HG03439 (cell line): ENCODE measurements around the gene ANKIB1.
"Not testable (repeated sequence)": the region's sequence is repeated elsewhere in the genome, so short reads cannot be mapped to it uniquely, and the experiment has no call there.

Experiments
- ATAC-seq: cut with Tn5 transposase; IDR thresholded peaks from one replicate; pipeline ENCODE4 v1.9.1; 2021; ENCODE audit warnings: mild to moderate bottlenecking, moderate library complexity; ENCODE audit not compliant: unreplicated experiment

The ANKIB1 gene

DNA sequence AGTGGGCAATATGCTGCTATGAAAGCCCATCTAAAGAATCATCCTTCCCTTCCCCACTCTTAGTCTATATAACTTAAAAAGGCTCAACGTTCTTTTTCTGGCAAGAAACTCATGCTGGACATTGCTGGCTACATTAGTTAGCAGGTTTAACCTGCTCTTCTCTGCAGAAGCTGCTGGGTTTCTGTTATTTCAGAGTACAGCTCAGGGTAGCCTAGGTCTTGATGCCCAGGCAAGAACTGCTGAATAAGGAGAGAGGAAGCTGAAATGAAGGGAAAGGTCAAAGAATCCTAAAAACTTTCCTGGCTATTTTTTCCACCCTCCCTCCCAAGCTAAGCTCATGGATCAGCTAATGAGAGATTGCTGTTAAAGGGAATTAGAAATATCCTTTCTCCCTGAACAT is 79.4 kb downstream of the ANKIB1 start:
- no peak for ATAC-seq

DNA sequence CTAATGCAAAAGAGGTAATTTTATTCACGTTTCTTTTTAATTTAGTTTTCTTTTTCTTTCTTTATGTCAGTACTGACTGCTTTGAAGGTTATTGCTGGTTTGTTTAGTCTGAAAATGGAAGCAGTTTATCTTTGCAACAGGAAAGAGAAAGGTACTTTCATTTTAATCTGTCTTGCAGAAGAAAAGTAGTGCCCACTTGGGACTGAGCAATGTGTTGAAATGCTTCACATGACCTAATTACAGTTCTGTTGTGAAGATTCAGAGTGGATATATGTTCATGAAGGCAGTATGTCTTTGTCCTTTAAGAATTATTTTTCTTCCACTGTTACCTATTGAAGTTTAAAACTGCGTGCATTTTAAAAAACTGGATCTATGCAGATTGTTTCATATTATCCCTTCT is 80.1 kb downstream of the ANKIB1 start:
- ATAC-seq, result no peak

DNA sequence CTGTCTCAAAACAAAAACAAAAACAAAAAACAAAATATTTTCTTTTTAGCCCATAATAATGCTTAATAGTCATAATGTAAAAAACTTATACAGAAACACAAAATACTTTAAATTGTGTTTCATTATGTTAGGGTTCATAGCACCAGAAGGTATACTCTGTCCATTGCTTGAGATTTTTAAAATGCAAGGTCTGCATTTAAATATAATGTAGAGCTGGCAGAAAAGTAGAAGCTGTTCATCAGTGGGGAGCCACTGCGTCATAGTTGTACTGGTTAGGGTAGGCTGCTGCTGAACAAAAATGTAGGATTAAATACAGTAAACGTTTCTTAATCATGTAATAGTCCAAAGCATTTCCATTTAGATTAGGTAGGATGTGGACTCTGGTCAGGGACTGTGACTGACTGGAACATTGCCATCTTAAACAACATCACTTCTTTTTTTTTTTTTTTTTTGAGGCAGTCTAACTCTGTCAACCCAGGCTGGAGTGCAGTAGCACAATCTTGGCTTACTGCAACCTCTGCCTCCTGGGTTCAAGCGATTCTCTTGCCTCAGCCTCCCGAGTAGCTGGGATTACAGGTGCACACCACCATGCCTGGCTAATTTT is 85.2 kb downstream of the ANKIB1 start:
- no peak for ATAC-seq

DNA sequence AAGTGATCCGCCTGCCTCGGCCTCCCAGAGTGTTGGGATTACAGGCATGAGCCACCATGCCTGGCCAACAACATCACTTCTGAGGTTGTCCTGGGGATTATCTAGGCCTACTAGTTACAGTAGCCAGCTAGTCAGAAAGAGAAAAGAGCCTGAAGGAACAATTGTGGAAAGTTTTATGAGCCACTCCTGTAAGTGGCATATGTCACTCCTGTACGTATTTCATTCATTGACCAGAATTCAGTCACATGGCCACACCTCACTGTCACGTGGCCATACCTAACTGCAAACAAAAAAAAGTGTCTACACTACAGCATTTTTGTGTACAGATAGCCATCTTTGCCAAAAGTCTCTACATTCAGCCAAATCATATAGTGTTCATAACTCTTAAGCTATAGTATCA is 85.7 kb downstream of the ANKIB1 start:
- ATAC-seq, result no peak

DNA sequence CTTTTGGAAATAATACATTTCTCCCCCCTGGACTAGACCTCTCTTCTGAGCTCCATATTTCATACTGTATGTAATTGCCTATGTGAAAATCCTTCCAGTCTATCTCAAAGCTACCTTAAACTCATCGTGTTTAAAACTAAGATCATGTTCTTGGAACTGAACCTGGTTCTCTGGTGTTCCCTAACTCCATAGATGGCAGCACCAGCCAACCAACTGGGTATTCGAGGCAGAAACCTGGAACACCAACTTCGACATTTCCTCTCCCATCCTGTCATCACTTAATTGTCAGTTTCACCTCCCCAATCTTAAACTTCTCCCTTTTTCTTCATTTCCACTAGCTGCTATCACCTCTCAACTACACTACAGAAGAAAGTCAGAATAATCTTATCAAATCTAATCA is 87.0 kb downstream of the ANKIB1 start:
- no peak for ATAC-seq

DNA sequence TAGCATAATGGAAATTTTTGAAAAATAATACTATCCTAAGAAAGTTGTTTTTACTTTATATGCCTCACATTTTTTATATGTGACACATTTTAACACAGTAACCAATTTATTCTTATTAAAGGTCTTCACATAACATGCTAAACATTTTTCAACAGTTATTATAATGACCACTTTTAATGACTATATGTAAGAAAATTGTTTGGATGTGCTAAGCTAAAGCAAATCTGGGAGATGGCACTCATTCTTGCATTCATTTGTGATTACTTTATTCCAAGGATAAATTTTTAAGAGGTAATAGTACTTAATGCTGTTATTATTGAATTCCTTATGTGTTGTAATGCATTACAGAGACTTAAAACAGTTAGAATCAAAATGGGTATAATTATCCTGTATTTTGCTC is 88.1 kb downstream of the ANKIB1 start:
- no peak for ATAC-seq

DNA sequence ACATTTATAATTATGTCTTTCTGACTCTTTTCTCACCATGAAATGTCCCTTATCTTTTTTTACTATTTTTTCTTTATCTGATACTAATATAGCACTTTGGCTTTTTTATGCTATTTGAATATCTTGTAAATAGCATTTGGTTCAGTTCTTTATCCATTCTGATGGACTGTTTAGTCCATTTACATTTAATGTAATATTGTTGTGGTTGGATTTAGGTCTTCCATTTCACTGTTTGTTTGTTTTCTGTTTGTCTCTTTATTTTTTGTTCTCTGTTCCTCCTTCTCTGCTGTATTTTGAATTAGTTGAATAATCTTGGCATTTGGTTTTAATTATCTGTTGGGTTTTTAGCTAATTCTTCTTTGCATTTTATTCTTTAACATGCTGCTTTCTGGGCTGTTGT is 89.8 kb downstream of the ANKIB1 start:
- no peak for ATAC-seq

DNA sequence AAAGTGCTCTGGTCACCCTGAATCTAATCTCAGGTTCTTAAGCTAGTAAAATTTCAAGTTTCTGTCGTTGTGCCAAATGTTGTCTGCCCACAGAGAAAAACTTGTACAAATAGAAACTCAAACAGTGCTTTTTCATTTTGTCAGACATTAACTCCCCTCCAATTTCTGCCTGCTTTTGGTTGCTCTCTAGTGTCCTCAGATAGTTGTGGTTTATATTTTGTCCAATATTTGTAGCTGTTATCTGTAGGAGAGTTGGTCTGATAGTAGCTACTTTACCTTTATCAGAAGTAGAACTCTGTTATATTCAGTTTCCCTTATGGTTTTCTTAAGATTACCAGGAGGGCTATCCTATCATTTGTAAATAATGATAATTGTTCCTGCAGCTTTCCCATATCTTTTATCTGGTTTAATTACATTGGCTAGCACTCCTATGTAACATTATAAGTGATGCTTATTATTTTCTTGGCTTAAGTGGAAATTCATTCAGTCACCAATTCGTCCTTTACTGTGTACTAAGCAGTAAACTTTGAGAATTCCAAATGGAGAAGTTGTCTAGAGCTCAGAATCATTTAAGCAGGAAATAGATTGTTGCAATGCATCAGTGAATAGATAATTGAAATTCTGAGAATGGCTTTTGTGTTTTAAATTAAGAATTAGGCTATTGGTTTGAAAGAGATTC is 91.0 kb downstream of the ANKIB1 start:
- no peak for ATAC-seq

DNA sequence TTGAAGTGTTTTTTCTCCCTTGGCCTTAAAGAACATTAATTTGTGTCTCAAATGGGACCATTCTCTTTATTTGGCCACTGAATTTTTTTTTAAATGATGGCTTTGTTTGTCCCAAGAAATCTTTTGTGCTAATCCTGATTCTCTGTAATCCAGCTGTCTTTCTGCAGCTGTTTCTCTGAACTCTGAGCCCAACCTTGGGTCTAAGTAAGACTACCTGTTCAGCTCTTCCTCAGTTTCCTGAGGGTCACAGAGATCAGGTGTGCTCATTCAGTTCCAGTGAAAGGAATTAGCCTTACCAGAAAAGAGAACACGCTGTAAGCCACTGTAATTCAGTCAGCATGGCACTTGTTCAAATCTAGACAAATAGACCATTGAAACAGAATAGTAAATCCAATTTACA is 94.2 kb downstream of the ANKIB1 start:
- no peak for ATAC-seq

DNA sequence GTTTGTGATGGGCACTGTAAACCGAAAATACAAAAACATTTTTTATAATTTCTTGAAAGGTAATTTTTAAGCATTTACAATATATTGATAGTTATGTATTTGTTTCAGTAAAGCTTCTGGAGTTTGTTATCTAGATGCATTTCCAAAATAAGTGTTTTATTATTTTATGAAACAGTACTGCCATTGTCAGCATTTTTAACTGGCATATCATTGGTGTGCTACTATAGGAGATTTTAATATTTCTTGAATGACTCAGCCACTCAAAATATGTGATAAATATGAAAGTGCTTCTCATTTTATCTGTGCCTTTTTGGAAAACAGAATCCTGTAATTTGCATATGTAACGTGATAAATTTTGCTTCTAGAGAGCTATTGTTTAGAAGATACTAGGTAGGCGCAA is 97.9 kb downstream of the ANKIB1 start:
- no peak for ATAC-seq

DNA sequence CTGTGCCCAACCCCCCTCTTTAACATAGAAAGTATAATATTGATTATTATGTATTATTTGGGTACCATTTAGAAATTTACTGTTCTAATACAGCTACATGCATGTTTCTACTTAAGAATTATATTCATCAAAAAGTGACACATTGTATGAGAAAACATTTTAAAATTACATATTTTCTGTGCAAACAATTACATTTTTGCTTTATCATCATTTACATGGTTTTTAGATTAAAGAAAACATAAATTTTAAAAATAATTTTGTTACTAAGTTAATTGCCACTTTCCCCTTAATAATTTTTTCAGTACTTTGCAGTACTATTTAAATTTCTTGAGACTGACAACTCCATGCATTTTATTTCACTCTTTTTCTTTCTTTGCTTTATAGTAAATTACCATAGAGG is 106.2 kb downstream of the ANKIB1 start:
- no peak for ATAC-seq

DNA sequence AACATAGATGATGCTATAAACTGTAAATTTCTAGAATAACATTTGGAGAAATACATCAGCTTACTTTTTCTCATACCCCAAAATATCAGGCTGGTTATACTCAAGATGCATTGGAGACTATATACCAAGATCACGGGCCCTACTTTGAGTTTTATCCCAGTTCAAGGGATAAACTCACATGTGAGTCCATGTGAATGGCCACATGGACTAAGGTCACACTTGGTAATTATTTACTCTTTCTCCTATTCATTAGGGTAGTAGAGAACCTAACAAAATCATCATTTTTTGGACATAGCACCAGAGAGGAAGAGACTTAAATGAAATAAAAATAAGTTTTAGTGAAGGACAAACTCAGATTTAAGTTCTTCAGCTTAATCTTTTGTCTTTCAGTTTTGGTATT is 108.4 kb downstream of the ANKIB1 start:
- no peak for ATAC-seq

DNA sequence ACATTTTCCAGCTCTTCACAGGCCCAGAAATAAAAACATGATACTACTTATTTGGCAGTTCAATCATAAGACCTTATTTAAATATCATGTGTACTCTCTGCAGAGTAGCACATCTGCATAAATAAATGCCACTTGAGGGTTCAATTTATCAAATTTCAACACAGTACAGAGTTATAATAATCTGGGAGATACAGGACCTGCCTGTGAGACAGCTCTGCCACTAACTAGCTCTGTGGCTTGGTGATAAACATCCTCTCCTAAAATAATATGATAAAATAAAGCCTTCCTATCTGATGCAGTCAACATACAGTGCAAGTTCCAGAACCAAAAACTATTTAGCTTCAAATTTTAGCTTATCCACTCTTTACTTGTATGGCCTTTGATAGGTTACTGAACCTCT is 110.6 kb downstream of the ANKIB1 start:
- ATAC-seq, result no peak

DNA sequence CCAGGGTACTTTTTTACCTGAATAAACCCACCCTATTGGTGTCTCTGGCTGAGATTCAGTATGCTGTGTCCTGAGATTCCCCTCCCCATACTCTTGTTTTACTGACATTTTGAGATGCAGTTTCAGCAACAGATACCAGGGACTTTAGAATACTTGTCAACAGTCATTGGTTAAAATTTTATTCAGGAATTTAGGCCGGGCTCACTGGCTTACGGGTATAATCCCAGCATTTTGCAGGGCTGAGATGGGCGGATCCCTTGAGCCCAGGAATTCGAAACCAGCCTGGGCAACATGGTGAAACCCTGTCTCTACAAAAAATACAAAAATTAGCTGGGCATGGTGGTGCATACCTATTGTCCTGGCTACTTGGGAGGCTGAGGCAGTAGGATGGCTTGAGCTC is 111.5 kb downstream of the ANKIB1 start:
- no peak for ATAC-seq

DNA sequence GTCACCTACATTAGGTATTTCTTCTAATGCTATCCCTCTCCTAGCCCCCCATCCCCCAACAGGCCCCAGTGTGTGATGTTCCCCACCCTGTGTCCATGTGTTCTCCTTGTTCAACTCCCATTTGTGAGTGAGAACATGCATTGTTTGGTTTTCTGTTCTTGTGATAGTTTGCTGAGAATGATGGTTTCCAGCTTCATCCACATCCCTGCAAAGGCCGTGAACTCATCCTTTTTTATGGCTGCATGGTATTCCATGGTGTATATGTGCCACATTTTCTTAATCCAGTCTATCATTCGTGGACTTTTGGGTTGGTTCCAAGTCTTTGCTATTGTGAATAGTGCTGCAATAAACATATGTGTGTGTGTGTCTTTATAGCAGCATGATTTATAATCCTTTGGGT is 113.4 kb downstream of the ANKIB1 start:
- ATAC-seq, result not testable (repeated sequence)

DNA sequence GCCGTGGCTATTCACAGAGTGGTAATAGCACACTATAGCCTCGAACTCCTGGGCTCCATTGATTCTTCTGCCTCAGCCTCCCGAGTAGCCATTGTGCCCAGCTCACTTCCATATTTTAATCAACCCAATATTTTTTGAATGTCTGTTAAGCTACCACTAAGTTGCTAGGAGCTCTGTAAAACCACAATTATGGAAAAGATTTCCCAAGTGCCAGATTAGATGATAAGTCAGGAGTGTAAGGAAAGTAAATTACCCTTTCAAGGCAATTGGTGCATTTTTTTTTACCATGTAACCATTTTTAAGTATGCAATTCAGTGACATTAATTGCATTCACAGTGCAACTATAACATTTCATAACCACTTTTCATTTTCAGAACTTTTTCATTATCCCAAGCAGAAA is 114.0 kb downstream of the ANKIB1 start:
- ATAC-seq, result no peak

DNA sequence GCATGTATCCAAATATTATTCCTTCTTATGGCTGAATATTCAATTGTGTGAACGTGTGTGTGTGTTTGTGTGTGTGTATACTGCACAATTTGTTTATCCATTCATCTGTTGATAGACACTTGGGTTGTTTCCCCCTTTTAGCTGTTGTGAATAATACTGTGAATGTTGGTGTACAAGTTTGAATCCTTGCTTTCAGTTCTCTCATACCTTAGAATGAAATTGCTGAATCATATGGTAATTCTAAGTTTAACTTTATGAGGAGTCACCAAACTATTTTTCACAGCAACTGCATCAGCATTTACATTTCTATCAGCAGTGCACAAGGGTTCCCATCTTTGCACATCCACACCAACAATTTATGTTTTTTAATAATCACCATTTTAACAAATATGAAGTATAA is 114.6 kb downstream of the ANKIB1 start:
- no peak for ATAC-seq

DNA sequence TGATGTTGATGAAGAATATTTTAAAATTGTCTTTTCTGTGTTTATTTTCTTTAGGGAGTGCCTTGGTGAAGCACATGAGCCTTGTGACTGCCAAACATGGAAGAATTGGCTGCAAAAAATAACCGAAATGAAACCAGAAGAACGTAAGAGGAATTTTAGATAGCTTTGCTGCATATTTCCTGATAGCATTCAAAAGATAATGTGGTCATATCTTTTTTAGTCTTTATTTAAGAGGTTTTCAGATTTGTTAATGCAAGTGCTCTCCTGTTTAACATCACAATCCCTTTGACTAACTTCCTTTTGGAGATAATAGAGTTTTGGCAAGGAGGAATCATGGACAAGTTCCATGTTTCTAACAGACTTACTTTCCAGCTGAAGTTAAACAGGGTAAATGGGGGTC is 116.4 kb downstream of the ANKIB1 start:
- no peak for ATAC-seq

DNA sequence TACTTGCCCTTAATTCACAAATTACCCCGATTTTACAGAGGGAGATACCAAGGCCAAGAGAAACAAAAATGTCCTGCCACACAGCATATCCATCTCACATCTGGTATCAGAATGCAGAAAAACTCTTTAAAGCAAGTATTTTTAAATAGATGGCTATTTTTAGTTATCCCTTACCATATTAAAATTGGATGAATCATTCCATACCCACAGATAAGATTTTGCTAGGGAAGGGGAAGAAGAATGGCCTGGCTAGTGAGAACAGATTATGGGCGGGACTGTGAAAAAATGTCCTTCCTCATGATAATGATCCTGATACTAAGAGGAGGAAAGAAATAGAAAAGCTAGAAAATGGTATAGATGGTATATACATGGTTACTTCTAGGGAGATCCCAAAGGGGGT is 121.0 kb downstream of the ANKIB1 start:
- ATAC-seq, result no peak

DNA sequence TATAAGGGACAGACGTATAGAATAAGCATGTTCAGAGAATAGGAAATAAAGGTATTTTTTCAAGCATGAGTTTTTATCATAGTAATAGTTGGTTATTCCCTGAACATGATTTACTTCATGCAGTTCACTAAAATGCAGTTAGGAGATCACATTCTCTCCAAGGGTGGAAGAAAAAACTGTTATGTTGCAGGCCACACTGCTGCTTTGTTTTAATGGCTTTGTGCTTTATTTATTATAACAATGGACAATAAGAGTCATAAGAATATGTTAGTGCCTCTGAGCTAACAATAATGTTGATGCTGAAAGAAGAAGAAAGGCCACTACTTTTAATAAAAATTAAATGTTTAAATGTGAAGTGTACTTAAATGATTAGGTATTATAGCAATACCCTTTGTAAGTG is 123.0 kb downstream of the ANKIB1 start:
- no peak for ATAC-seq

DNA sequence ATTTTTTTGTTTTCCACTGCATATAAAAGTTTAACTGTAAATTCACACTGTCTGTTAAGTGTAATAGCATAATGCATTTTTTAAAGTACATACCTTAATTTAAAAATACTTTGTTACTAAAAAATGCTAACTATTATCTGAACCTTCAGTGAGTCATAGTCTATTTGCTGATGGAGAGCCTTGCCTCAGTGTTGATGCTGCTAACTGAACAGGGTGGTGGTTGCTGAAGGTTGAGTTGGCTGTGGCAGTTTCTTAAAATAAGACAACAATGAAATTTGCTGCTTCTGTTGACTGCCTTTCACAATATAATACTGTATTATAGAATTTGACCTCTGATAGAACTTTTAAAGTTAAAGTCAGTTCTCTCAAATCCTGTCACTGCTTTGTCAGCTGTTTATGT is 129.2 kb downstream of the ANKIB1 start:
- ATAC-seq, result no peak

DNA sequence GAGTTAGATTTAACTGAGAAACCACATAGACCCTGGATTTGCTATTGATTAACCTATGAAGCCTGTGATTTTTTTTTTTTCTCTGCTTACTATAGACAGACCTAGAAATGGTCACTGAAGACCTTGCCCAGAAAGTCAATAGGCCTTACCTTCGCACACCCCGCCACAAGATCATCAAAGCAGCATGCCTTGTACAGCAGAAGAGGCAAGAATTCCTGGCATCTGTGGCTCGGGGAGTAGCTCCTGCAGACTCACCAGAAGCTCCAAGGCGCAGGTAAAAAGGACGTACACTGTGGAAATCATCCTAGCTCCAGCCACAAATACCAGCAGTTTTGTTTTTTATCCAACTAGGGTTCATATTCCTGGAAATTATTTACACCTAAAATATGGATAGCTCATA is 145.3 kb downstream of the ANKIB1 start:
- no peak for ATAC-seq

DNA sequence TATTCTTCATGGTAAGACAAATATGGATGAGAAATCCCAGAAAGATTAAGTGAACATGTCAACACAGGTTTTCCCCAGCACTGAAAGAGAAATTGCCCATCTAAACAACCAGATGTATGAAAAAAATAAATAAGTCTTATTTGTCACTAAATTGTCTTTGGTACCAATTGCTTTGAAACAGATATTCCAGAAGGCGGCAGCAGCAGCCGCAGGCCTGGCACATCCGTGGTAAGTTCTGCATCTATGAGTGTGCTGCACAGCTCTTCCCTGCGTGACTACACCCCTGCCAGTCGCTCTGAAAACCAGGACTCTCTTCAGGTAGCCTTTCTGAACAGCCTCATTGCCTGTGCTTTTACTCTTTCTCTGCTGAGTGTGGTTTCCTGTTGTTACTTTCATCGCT is 151.8 kb downstream of the ANKIB1 start:
- ATAC-seq, result no peak
